GM12865 (cell line): ENCODE results near the gene MYO1E.

ENCODE experiments used
- DNase-seq: peaks from one replicate; pipeline ENCODE4 v3.0.0; 2010; ENCODE audit warnings: low read depth
- H3K4me3 ChIP-seq: 2 replicates; pipeline ENCODE4 v1.5.1; 2011; ENCODE audit warnings: mild to moderate bottlenecking, low read depth, low read length, control low read depth
- TF ChIP-seq, protein P1 (sequence below): IDR thresholded peaks from 2 replicates; pipeline ENCODE4 v1.5.1; 2011; ENCODE audit warnings: low read length, control low read depth, low read depth, inconsistent platforms; ENCODE audit not compliant: insufficient read depth; ENCODE audit errors: missing control alignments

Gene MYO1E

GRCh38 chr15:59251001-59251845, 121.4 kb downstream of the MYO1E start:
- DNase-seq: peak; percentile 76
- TF ChIP-seq, protein P1, sequence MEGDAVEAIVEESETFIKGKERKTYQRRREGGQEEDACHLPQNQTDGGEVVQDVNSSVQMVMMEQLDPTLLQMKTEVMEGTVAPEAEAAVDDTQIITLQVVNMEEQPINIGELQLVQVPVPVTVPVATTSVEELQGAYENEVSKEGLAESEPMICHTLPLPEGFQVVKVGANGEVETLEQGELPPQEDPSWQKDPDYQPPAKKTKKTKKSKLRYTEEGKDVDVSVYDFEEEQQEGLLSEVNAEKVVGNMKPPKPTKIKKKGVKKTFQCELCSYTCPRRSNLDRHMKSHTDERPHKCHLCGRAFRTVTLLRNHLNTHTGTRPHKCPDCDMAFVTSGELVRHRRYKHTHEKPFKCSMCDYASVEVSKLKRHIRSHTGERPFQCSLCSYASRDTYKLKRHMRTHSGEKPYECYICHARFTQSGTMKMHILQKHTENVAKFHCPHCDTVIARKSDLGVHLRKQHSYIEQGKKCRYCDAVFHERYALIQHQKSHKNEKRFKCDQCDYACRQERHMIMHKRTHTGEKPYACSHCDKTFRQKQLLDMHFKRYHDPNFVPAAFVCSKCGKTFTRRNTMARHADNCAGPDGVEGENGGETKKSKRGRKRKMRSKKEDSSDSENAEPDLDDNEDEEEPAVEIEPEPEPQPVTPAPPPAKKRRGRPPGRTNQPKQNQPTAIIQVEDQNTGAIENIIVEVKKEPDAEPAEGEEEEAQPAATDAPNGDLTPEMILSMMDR: no peak
- H3K4me3 ChIP-seq: peak overlapping the region; percentile 16

DNA sequence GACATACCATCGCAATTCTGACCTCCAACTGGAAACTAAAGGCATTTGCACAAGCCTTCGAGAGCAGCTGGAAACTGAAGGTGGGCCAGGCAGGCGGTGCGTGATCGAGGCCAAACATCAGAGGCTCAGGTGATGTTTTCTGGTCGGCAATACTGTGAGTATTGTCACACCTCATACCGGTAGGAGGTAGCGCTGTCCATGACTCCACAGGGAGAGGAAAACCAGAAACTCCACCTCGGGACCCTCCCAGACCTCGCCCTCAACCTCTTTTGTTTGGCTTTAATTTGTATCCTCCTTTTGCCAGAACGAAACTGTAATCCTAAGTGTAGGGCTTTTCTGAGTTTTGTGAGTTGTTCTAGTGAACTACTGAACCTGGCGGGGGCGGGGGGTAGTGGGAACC, 122.4 kb downstream of the MYO1E start:
- H3K4me3 ChIP-seq: no peak overlapping the region
- DNase-seq: no peak
- TF ChIP-seq, protein P1: no peak

DNA sequence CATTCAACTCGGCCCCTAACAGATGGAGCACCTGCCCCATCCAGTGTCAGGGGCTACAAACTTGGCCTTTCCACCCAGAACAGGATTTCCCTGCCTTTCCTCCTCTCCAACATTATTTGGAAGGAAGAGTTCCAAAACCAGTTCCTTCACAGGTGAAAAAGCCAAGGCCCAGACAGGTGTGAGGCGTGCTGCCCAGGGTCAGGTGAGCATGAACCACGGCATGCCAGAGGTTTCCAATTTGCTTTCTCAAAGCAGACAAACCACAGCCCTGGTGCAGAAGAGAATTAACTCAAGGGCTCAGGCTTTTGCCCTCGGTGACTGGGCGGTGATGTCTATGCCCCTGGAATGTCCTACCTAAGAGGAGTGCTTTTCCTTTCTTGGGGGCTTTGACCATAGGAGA, 122.9 kb downstream of the MYO1E start:
- peak; percentile 14 for DNase-seq
- TF ChIP-seq, protein P1: no peak
- H3K4me3 ChIP-seq: no peak overlapping the region

DNA sequence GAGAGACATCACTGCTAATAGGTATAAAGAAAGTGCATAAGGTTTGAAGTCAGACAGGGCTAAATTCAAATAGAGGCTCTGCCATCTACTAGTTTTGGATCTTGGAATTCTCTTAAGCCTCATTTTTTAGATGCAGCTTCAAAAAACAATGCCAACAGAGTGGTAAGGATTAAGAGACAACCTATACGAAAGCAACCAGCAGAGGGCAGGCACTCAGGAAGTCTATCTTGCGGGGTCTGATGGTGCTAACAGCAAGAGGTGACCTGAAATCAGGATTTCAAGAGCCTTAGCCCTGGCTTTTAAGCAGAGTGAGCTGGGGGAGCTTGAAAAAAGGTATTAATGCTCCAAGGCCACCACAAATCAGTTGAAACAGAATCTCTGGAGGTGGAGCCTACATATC, 125.3 kb downstream of the MYO1E start:
- TF ChIP-seq, protein P1: peak; percentile 57
- H3K4me3 ChIP-seq: no peak overlapping the region
- peak; percentile 87 for DNase-seq

GRCh38 chr15:59245559-59245958, 127.1 kb downstream of the MYO1E start:
- no peak for DNase-seq

GRCh38 chr15:59244337-59244736, 128.3 kb downstream of the MYO1E start:
- TF ChIP-seq, protein P1: no peak
- peak; percentile 73 for DNase-seq
- H3K4me3 ChIP-seq: no peak overlapping the region

More at GRCh38 chr15:59245559-59245958, 127.1 kb downstream of the MYO1E start:
- TF ChIP-seq, protein P1: no peak
- no peak overlapping the region for H3K4me3 ChIP-seq

DNA sequence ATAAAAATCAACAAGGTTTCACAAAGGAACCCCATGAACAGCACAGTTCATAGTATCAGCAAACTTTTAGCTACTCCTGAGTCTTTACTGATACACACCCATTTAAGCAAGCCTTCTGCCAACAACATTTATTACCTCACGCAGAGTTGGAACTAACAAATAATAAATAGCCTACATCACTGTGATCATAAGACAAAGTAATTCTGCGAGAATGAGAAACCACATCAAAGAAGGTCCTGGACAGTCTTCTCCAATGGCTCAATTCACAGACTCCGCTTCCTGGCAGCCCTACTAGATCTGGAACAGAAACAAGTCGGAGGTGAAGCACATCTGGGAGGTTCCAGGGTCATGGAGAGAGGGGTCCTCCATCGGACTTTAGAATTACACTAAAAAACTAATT, 129.0 kb downstream of the MYO1E start:
- TF ChIP-seq, protein P1: no peak
- no peak for DNase-seq
- no peak overlapping the region for H3K4me3 ChIP-seq
